Mammary epithelial cell (primary cell): ENCODE measurements around the gene VPS54.

Experiments
- EZH2 ChIP-seq: IDR thresholded peaks from 2 replicates; pipeline ENCODE4 v1.6.1; 2012; ENCODE audit warnings: low read length, inconsistent platforms, borderline replicate concordance
- TF ChIP-seq, protein P1 (sequence below), 2 donors: IDR thresholded peaks in 1 of 2; conservative IDR thresholded peaks in 1 of 2; 2 replicates each; pipeline ENCODE4 v1.5.1; 2011 to 2012; ENCODE audit warnings: inconsistent platforms in 2 of 2, low read length in 2 of 2, mild to moderate bottlenecking in 2 of 2, control low read depth in 1 of 2, low read depth in 1 of 2; ENCODE audit not compliant: insufficient read depth in 1 of 2; ENCODE audit errors: extremely low read depth in 1 of 2

DNA sequence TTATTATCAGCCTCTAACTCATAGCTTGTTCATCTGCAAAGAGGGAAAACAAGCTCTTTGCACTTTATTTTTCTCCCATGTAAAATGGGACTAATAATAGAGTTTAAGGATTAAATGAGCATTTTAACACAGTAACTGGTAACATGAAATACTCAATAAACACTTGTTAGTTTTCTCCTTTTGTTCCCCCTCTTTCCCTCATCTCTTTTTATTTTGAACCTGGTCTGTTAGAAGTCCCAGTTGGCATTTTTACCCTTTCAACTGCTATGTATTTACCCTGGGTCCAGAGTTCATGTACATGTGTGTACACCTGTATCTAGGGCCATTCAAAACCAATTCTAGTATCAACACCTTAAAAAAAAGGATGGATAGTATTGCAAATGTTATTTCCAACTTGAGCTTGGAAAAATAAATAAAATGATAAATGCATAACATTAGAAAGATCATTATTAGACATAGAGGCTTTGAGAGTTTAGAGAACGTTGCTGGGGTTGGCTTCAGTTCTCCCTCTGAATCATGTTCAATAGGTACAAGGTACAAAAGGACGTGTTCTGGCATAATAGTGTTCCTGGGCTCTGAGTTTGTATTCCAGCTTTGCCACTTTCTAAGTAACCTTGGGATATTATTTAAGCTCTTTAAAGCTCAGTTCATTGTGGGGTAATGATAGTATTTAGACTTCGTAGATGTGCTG lies 5.2 kb upstream of the VPS54 start:
- TF ChIP-seq, protein P1, sequence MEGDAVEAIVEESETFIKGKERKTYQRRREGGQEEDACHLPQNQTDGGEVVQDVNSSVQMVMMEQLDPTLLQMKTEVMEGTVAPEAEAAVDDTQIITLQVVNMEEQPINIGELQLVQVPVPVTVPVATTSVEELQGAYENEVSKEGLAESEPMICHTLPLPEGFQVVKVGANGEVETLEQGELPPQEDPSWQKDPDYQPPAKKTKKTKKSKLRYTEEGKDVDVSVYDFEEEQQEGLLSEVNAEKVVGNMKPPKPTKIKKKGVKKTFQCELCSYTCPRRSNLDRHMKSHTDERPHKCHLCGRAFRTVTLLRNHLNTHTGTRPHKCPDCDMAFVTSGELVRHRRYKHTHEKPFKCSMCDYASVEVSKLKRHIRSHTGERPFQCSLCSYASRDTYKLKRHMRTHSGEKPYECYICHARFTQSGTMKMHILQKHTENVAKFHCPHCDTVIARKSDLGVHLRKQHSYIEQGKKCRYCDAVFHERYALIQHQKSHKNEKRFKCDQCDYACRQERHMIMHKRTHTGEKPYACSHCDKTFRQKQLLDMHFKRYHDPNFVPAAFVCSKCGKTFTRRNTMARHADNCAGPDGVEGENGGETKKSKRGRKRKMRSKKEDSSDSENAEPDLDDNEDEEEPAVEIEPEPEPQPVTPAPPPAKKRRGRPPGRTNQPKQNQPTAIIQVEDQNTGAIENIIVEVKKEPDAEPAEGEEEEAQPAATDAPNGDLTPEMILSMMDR (conservative IDR thresholded peaks at IDR 0.05 in 1 of 2, IDR thresholded peaks at IDR 0.05 in 1 of 2; ENCODE audit: extremely low read depth in 1 of 2, insufficient read depth in 1 of 2, low read depth in 1 of 2, low read length in 2 of 2) = no peak
- TF ChIP-seq EZH2 = no peak
